Aorta (tissue), 5 donors: Measurements from ENCODE around the gene CSF1R. TPM values are rescaled to one million over a fixed set of nuclear protein-coding genes. Genes with fewer than 3 reads are reported as not detected.
"Not testable (repeated sequence)": the region's sequence is repeated elsewhere in the genome, so short reads cannot be mapped to it uniquely, and the experiment has no call there.

Experiments
- ATAC-seq: fragments of 200-7000 bp; cut with Tn5 transposase; one replicate; pipeline ENCODE4 v1.9.1; 2022; ENCODE audit warnings: moderate library complexity; ENCODE audit not compliant: low FRiP score
- DNase-seq, 2 donors: peaks; one replicate each; pipeline ENCODE4 v3.0.0-alpha.2; 2020
- H3K27ac ChIP-seq, 2 donors: one replicate each; pipeline ENCODE4 v1.5.1; 2013; ENCODE audit warnings: low read length in 2 of 2, mild to moderate bottlenecking in 2 of 2, moderate library complexity in 2 of 2, control low read depth in 1 of 2, inconsistent platforms in 1 of 2, low read depth in 1 of 2
- H3K27me3 ChIP-seq, 2 donors: one replicate each; pipeline ENCODE4 v1.6.1; 2013; ENCODE audit warnings: control low read depth in 1 of 2, low read length in 1 of 2, mild to moderate bottlenecking in 1 of 2, moderate library complexity in 1 of 2; ENCODE audit not compliant: insufficient read depth in 2 of 2, control insufficient read depth in 1 of 2
- H3K36me3 ChIP-seq, 2 donors: one replicate each; pipeline ENCODE4 v1.6.1; 2013; ENCODE audit warnings: control low read depth in 1 of 2, low read length in 1 of 2, mild to moderate bottlenecking in 1 of 2; ENCODE audit not compliant: insufficient read depth in 2 of 2, control insufficient read depth in 1 of 2
- H3K4me1 ChIP-seq, 2 donors: one replicate each; pipeline ENCODE4 v1.6.1; 2013; ENCODE audit warnings: low read length in 2 of 2, control low read depth in 1 of 2, mild to moderate bottlenecking in 1 of 2, moderate library complexity in 1 of 2; ENCODE audit not compliant: insufficient read depth in 2 of 2, control insufficient read depth in 1 of 2
- H3K4me3 ChIP-seq, 2 donors: one replicate each; pipeline ENCODE4 v1.5.1; 2013; ENCODE audit warnings: low read length in 2 of 2, control low read depth in 1 of 2, mild to moderate bottlenecking in 1 of 2
- H3K9me3 ChIP-seq: one replicate; pipeline ENCODE4 v1.6.1; 2013; ENCODE audit warnings: mild to moderate bottlenecking, low read length; ENCODE audit not compliant: control insufficient read depth
- WGBS, 2 donors: extraction: QIAGEN DNeasy Blood & Tissue Kit; methylation state at CpG; one replicate each; pipeline ENCODE4 v1.1.7; 2013; 5-methylcytosine and 5-hydroxymethylcytosine counted together
- intact Hi-C, 2 donors: fragments of 100-400 bp; cut with DNase I; formaldehyde crosslinking; loops; one replicate each; pipeline versions ENCODE4 v1.14.2 to v1.15.0; 2022
- polyA plus RNA-seq, 2 donors: library from polyadenylated mRNA; stranded (reverse); fragments of 200-250 nt; gene quantifications; one replicate each; pipeline ENCODE4 v1.2.3, GENCODE V29; 2013
- total RNA-seq, 2 donors: library from RNA; stranded (reverse); fragmentation: NEBNext Ultra II Directional; extraction: Animal tissue kit (Norgen Biotek cat#: 25700); gene quantifications; one replicate each; pipeline ENCODE4 v1.2.1, GENCODE V29; 2021
- donor health status: healthy with polysubstance abuse.
- donor health status: Bipolar disorder and iron deficiency.
- donor health status: DM: no; HTN: no; CAD: no.
- donor health status: DM: no; HTN: no; CAD: no.
- donor health status: DM: yes; HTN: yes; CAD: no.

Gene CSF1R
- total and polyA plus RNA-seq, 4 donors, result 3.4 to 125 (median 25.2) TPM

DNA sequence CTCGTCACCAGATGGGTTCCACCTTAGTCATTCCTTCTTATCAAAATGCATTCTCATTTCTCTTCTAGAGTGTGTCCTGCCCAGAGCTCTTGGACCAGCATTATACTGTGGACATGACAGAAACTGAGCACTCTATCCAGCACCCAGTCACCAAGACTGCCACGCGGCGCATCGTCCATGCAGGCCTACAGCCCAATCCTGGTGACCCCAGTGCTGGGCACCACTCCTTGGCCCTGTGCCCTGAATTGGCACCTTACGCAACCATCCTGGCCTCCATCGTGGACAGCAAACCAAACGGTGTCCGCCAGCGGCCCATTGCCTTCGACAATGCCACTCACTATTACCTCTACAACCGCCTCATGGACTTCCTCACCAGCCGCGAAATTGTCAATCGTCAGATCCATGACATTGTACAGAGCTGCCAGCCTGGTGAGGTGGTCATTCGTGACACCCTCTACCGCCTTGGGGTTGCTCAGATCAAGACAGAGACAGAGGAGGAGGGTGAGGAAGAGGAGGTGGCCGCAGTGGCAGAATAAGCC, 34.6 kb downstream of the CSF1R start:
- intact Hi-C loops, result no loop called here
- WGBS, 2 donors, result 88 to 89% methylated on average over 18 of the region's 18 CpGs

DNA sequence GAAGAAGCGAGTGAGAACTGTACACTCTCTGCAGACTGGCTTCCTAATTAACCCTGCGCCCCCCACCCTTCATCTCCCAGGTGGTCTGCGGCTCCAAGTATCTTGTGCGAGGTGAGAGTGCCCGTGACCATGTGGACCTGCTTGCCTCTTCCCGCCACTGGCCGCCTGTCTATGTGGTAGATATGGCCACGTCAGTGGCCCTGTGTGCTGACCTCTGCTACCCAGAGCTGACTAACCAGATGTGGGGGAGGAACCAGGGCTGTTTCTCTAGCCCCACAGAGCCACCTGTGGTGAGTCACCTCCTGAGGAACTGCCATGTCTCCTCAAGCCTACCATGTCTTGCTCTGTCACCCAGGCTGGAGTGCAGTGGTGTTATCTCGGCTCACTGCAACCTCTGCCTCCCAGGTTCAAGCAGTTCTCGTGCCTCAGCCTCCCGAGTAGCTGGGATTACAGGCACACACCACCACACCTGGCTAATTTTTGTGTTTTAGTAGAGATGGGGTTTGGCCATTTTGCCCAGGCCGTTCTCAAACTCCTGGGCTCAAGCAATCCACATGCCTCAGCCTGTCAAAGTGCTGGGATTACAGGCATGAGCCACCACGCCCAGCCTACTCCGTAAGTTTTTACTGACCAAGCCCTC, 36.1 kb downstream of the CSF1R start:
- intact Hi-C loops, H3K27ac ChIP-seq, DNase-seq, H3K4me3 ChIP-seq, H3K9me3 ChIP-seq, H3K27me3 ChIP-seq, H3K4me1 ChIP-seq, ATAC-seq: not testable (repeated sequence)
- peaks cover 6 to 12% of the 10 kb centered on the region in 2 donors for H3K36me3 ChIP-seq
- 91 to 94% methylated on average over 14 of the region's 14 CpGs for WGBS, 2 donors

More for the DNA sequence above, 34.6 kb downstream of the CSF1R start:
- Histone ChIP-seq H3K27ac (no peak overlapping the region), H3K36me3 (peaks cover 2 to 9% of the 10 kb centered on the region in 2 donors), H3K4me3 (no peak overlapping the region), H3K27me3 (no peaks in the 10 kb centered on the region), H3K9me3 (no peaks in the 10 kb centered on the region), H3K4me1 (no peaks in the 10 kb centered on the region)
- ATAC-seq (no peak), DNase-seq (no peak)

- WGBS, 2 donors, result 95 to 97% methylated on average over 6 of the region's 6 CpGs
Observed at GRCh38 chr5:150046031-150046430, 40.3 kb downstream of the CSF1R start.

DNA sequence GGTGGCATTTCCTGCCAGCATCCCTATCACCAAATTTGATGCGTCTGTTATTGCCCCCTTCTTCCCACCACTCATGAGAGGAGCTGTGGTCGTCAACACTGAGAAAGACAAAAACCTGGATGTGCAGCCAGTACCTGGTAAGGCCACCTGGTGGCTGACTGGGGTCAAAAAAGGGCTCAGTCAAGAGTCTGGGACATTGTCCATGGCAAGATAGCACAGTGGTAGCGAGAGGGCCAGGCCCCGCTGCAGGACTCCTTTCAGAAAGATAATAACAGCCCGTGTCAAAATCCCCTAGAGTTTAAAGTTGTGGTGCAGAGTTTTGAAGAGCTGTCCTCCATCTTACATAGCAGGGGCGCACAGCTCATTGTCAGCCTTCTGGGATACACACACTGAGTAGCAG, 40.8 kb downstream of the CSF1R start:
- ATAC-seq (no peak), DNase-seq (no peak)
- Histone ChIP-seq H3K36me3 (peaks cover 22 to 24% of the 10 kb centered on the region in 2 donors), H3K27ac (no peak overlapping the region), H3K9me3 (no peaks in the 10 kb centered on the region), H3K4me3 (no peak overlapping the region), H3K27me3 (no peaks in the 10 kb centered on the region), H3K4me1 (no peaks in the 10 kb centered on the region)
- intact Hi-C loops, result no loop called here
- WGBS, 2 donors, result 88 to 89% methylated on average over 6 of the region's 6 CpGs

More at GRCh38 chr5:150046031-150046430, 40.3 kb downstream of the CSF1R start:
- H3K4me1 ChIP-seq, result no peaks in the 10 kb centered on the region
- H3K36me3 ChIP-seq, result peaks cover 20 to 21% of the 10 kb centered on the region in 2 donors
- ATAC-seq, result no peak
- intact Hi-C loops, result no loop called here
- no peaks in the 10 kb centered on the region for H3K9me3 ChIP-seq
- no peak overlapping the region for H3K4me3 ChIP-seq
- no peak overlapping the region for H3K27ac ChIP-seq
- no peaks in the 10 kb centered on the region for H3K27me3 ChIP-seq
- DNase-seq, result no peak

DNA sequence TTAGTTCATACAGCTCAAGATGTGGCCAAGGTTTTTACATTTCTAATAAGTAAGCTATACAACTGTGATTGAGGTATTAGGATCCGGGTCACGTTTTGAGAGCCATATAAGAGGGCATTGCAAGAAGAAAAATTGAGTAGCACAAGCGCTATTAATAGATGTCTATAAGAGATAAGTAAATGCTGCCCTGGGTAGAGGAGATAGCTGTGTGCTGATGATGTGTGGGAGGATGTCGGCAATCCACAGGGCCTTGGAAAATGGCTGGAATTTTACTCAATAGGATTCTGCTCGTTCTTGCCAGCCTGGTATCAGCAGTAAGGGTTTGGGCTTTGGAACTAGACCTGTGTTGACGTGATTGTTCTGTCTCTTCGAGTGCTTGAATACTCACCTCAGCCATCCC, 41.6 kb downstream of the CSF1R start:
- H3K4me3 ChIP-seq, result no peak overlapping the region
- 62 to 66% methylated on average over 7 of the region's 7 CpGs for WGBS, 2 donors
- H3K36me3 ChIP-seq, result peaks cover 23 to 25% of the 10 kb centered on the region in 2 donors
- H3K4me1 ChIP-seq, result no peaks in the 10 kb centered on the region
- H3K9me3 ChIP-seq, result no peaks in the 10 kb centered on the region
- no peak overlapping the region for H3K27ac ChIP-seq
- DNase-seq (no peak), ATAC-seq (no peak)
- intact Hi-C loops, result no loop called here
- H3K27me3 ChIP-seq, result no peaks in the 10 kb centered on the region

DNA sequence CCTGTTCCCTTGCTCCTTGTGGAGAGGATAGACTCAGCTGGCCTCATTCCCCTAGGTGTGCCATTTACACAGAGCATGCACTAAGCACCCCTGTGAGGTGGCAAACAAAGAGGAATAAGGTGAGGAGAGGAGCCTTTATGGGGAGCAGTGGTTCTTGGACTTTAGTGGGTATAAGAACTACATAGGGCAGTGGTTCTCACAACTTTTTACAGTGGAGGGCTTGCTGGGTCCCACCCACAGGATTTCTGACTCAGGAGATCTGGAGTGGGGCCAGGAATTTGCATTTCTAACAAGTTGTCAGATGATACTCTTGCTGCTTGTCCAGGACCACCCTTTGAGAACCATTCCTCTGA, 42.0 kb downstream of the CSF1R start:
- DNase-seq (no peak), ATAC-seq (no peak)
- no peaks in the 10 kb centered on the region for H3K9me3 ChIP-seq
- H3K27ac ChIP-seq, result peak overlapping the region in 1 of 2 donors; percentile 8
- intact Hi-C loops, result no loop called here
- no peaks in the 10 kb centered on the region for H3K27me3 ChIP-seq
- H3K36me3 ChIP-seq, result peaks cover 23% of the 10 kb centered on the region in 2 donors
- H3K4me3 ChIP-seq, result no peak overlapping the region
- H3K4me1 ChIP-seq, result no peaks in the 10 kb centered on the region

DNA sequence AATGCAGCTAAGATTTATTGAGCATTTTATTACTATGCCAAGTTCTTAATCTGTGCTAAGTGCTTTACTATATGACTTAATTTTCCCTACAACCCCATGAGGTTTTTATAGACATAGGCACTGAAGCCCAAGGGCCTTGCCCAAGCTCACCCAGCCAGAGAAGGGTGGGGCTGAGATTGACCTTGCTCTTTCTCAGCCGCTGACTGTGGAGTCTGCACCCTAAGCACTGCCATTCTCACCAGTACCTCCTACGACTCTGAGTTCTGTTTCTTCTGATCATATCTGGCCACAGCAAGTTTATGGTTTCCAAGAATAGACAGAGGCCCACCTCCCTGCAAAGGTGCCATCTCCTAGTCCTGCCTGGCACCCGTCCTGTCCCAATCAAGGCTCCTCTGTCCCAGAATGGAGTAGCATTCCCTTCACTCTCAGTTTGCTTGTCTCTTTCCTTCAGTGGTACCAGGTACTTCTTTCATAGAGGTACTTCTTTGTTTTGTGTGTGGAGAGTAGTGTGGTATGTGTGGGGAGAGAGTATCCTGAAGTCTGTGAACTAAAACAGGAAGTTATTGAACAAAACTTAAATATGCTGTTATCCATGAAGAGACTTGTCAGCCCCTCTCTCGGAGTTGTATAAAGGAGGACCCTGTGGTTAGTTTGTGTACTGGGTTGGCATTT, 42.6 kb downstream of the CSF1R start:
- ATAC-seq (no peak), DNase-seq (no peak)
- Histone ChIP-seq H3K27me3 (no peaks in the 10 kb centered on the region), H3K4me3 (no peak overlapping the region), H3K27ac (peak overlapping the region in 1 of 2 donors; percentile 8), H3K9me3 (no peaks in the 10 kb centered on the region), H3K36me3 (peaks cover 22 to 23% of the 10 kb centered on the region in 2 donors), H3K4me1 (no peaks in the 10 kb centered on the region)
- WGBS, 2 donors, result 47 to 49% methylated on average over 4 of the region's 4 CpGs
- intact Hi-C loops, result no loop called here

GRCh38 chr5:150042459-150042858, 43.9 kb downstream of the CSF1R start:
- intact Hi-C loops, result no loop called here
- peaks cover 20 to 24% of the 10 kb centered on the region in 2 donors for H3K36me3 ChIP-seq
- H3K27ac ChIP-seq, result no peak overlapping the region
- ATAC-seq (no peak), DNase-seq (no peak)
- 44 to 57% methylated on average over 3 of the region's 3 CpGs for WGBS, 2 donors
- H3K4me3 ChIP-seq, result no peak overlapping the region
- H3K9me3 ChIP-seq, result no peaks in the 10 kb centered on the region
- no peaks in the 10 kb centered on the region for H3K27me3 ChIP-seq
- no peaks in the 10 kb centered on the region for H3K4me1 ChIP-seq

- 49 to 68% methylated on average over 2 of the region's 2 CpGs for WGBS, 2 donors
- Histone ChIP-seq H3K36me3 (peaks cover 15 to 26% of the 10 kb centered on the region in 2 donors), H3K9me3 (no peaks in the 10 kb centered on the region), H3K4me1 (no peaks in the 10 kb centered on the region), H3K4me3 (no peak overlapping the region), H3K27ac (no peak overlapping the region), H3K27me3 (no peaks in the 10 kb centered on the region)
- DNase-seq, result no peak
- ATAC-seq, result no peak
- intact Hi-C loops, result no loop called here
Observed at GRCh38 chr5:150038547-150038946, 47.8 kb downstream of the CSF1R start.
